HG03159 (cell line): ENCODE measurements around the gene ANTXR1.
"Not testable (repeated sequence)": the region's sequence is repeated elsewhere in the genome, so short reads cannot be mapped to it uniquely, and the experiment has no call there.

ENCODE experiments used
- ATAC-seq: cut with Tn5 transposase; IDR thresholded peaks from one replicate; pipeline ENCODE4 v1.9.1; 2021; ENCODE audit warnings: mild to moderate bottlenecking, moderate library complexity; ENCODE audit not compliant: unreplicated experiment

ANTXR1 gene

GRCh38 chr2:69159986-69160385 is 147.0 kb downstream of the ANTXR1 start:
- no peak for ATAC-seq

GRCh38 chr2:69162057-69162456 is 149.1 kb downstream of the ANTXR1 start:
- ATAC-seq: no peak

- no peak for ATAC-seq
Measured at GRCh38 chr2:69163109-69163508, 150.1 kb downstream of the ANTXR1 start.

GRCh38 chr2:69163556-69163955 is 150.6 kb downstream of the ANTXR1 start:
- ATAC-seq: no peak

- no peak for ATAC-seq
Measured at GRCh38 chr2:69164061-69164778, 151.2 kb downstream of the ANTXR1 start.

- no peak for ATAC-seq
Measured at GRCh38 chr2:69165091-69165880, 152.3 kb downstream of the ANTXR1 start.

GRCh38 chr2:69166465-69166811 is 153.5 kb downstream of the ANTXR1 start:
- no peak for ATAC-seq

- no peak for ATAC-seq
Measured at GRCh38 chr2:69166812-69167468, 154.0 kb downstream of the ANTXR1 start.

- ATAC-seq: no peak
Measured at GRCh38 chr2:69167469-69167822, 154.5 kb downstream of the ANTXR1 start.

GRCh38 chr2:69168144-69168813 is 155.3 kb downstream of the ANTXR1 start:
- ATAC-seq: no peak

- ATAC-seq: no peak
Measured at GRCh38 chr2:69168950-69169654, 156.1 kb downstream of the ANTXR1 start.

- ATAC-seq: no peak
Measured at GRCh38 chr2:69169655-69170389, 156.8 kb downstream of the ANTXR1 start.

GRCh38 chr2:69170661-69171060 is 157.7 kb downstream of the ANTXR1 start:
- no peak for ATAC-seq

- no peak for ATAC-seq
Measured at GRCh38 chr2:69171116-69171896, 158.3 kb downstream of the ANTXR1 start.

- no peak for ATAC-seq
Measured at GRCh38 chr2:69171897-69172525, 159.0 kb downstream of the ANTXR1 start.

- ATAC-seq: no peak
Measured at GRCh38 chr2:69173706-69174105, 160.7 kb downstream of the ANTXR1 start.

- ATAC-seq: not testable (repeated sequence)
Measured at GRCh38 chr2:69174211-69174610, 161.2 kb downstream of the ANTXR1 start.

- no peak for ATAC-seq
Measured at GRCh38 chr2:69175790-69176715, 163.1 kb downstream of the ANTXR1 start.
